GM12878 (cell line): Measurements from ENCODE around the gene ZNF423. TPM values are rescaled to one million over a fixed set of nuclear protein-coding genes. Genes with fewer than 3 reads are reported as not detected.

Experiments
- ATAC-seq: fragments of 200-7000 bp; cut with Tn5 transposase; 3 replicates; pipeline ENCODE4 v1.9.1; 2020; ENCODE audit warnings: mild to moderate bottlenecking, moderate library complexity
- BruUV-seq: library from RNA; stranded (reverse); fragments of 400-500 nt; replicated peaks from 2 replicates; lab custom pipeline; 2021; lab: Mats Ljungman, UMichigan
- CTCF ChIA-PET: fragments of 300-600 bp; sonication (Branson Sonifier 250); formaldehyde crosslinking; extraction: SDS; loops from one replicate; lab custom pipeline; 2021; ENCODE audit warnings: inconsistent platforms; lab: Yijun Ruan, JAX
- POLR2A ChIA-PET: fragments of 350-600 bp; formaldehyde crosslinking; extraction: SDS; loops from one replicate; lab custom pipeline; 2021; ENCODE audit warnings: inconsistent platforms; lab: Charles Lee
- RAD21 ChIA-PET: fragments of 300-600 bp; sonication (Branson Sonifier 250); formaldehyde crosslinking; loops from one replicate; lab custom pipeline; 2023; ENCODE audit warnings: antibody characterized with exemption; ENCODE audit not compliant: unreplicated experiment; lab: Charles Lee
- SMC1A ChIA-PET: fragments of 300-600 bp; sonication (Branson Sonifier 250); formaldehyde crosslinking; loops from one replicate; lab custom pipeline; 2023; ENCODE audit not compliant: unreplicated experiment, uncharacterized antibody; lab: Charles Lee
- DNase-seq: peaks from one replicate; pipeline ENCODE4 v3.0.0-alpha.2; 2011; ENCODE audit warnings: low read depth, low spot score
- FAIRE-seq: peaks from 3 replicates; lab custom pipeline; 2011; peaks lifted over from hg19 to GRCh38; lab: Jason Lieb, UNC
- H2AFZ ChIP-seq: 2 replicates; pipeline ENCODE4 v1.6.0; 2011; ENCODE audit warnings: low read depth, low read length, control low read depth; ENCODE audit not compliant: control insufficient read depth
- H3K27ac ChIP-seq: 2 replicates; pipeline ENCODE4 v1.5.1; 2011; ENCODE audit warnings: control low read depth; ENCODE audit not compliant: control insufficient read depth, insufficient read depth
- H3K27me3 ChIP-seq, 2 experiments: replicated peaks in 1 of 2; 2 replicates each; pipeline versions ENCODE4 v1.6.0 to v1.6.1; 2011; ENCODE audit warnings: low read length in 1 of 2; ENCODE audit not compliant: control insufficient read depth in 2 of 2, insufficient read depth in 2 of 2
- H3K36me3 ChIP-seq, 2 experiments: 2 replicates each; pipeline ENCODE4 v1.5.1; 2011; ENCODE audit warnings: low read length in 1 of 2; ENCODE audit not compliant: control insufficient read depth in 2 of 2, insufficient read depth in 2 of 2
- H3K4me1 ChIP-seq: 2 replicates; pipeline ENCODE4 v1.6.1; 2011; ENCODE audit warnings: mild to moderate bottlenecking, low read length, moderate library complexity, mixed read lengths; ENCODE audit not compliant: control insufficient read depth, insufficient read depth
- H3K4me2 ChIP-seq: 2 replicates; pipeline ENCODE4 v1.6.0; 2011; ENCODE audit warnings: control low read depth; ENCODE audit not compliant: control insufficient read depth, insufficient read depth
- H3K4me3 ChIP-seq: fragments of 200-600 bp; sonication (generic); 2 replicates; pipeline ENCODE4 v1.5.1; 2016
- H3K79me2 ChIP-seq: 2 replicates; pipeline ENCODE4 v1.6.0; 2011; ENCODE audit warnings: low read length; ENCODE audit not compliant: control insufficient read depth, insufficient read depth
- H3K9ac ChIP-seq: 2 replicates; pipeline ENCODE4 v1.8.0; 2011; ENCODE audit warnings: low read length, control low read depth, mixed read lengths; ENCODE audit not compliant: control insufficient read depth, insufficient read depth
- H3K9me3 ChIP-seq: replicated peaks from 3 replicates; pipeline ENCODE4 v1.5.1; 2011; ENCODE audit warnings: mild to moderate bottlenecking, low read length; ENCODE audit not compliant: control insufficient read depth, insufficient read depth
- H4K20me1 ChIP-seq: 2 replicates; pipeline ENCODE4 v1.6.0; 2011; ENCODE audit not compliant: control insufficient read depth, insufficient read depth
- ASH2L ChIP-seq: fragments of 300-600, 200-600 bp; sonication (generic); IDR thresholded peaks from 2 replicates; pipeline ENCODE4 v1.6.1; 2017; ENCODE audit warnings: low read depth, mild to moderate bottlenecking, borderline replicate concordance
- ATF2 ChIP-seq: IDR thresholded peaks from 2 replicates; pipeline ENCODE4 v1.6.1; 2012; ENCODE audit warnings: low read length, inconsistent platforms
- BCL11A ChIP-seq: IDR thresholded peaks from 2 replicates; pipeline ENCODE4 v1.6.1; 2011; ENCODE audit warnings: low read depth, low read length
- CBX5 ChIP-seq: sonication (generic); IDR thresholded peaks from 2 replicates; pipeline ENCODE4 v1.6.1; 2016; ENCODE audit warnings: low read depth, moderate library complexity, mild to moderate bottlenecking, inconsistent platforms
- CHD1 ChIP-seq: IDR thresholded peaks from 2 replicates; pipeline ENCODE4 v1.6.1; 2012; ENCODE audit warnings: low read depth, low read length, improper control_type of control experiment
- CREM ChIP-seq: IDR thresholded peaks from 2 replicates; pipeline ENCODE4 v1.6.1; 2014; ENCODE audit warnings: antibody characterized with exemption, low read depth
- CUX1 ChIP-seq: IDR thresholded peaks from 2 replicates; pipeline ENCODE4 v1.6.1; 2012; ENCODE audit warnings: improper control_type of control experiment, low read depth, low read length; ENCODE audit not compliant: insufficient replicate concordance
- E4F1 ChIP-seq: fragments of 450-650 bp; IDR thresholded peaks from 2 replicates; pipeline ENCODE4 v1.6.1; 2018; ENCODE audit warnings: borderline replicate concordance, mild to moderate bottlenecking; ENCODE audit not compliant: partially characterized antibody
- KDM1A ChIP-seq: fragments of 200-600 bp; sonication (generic); IDR thresholded peaks from 2 replicates; pipeline ENCODE4 v1.6.1; 2016; ENCODE audit warnings: borderline replicate concordance
- NFYA ChIP-seq: IDR thresholded peaks from 2 replicates; pipeline ENCODE4 v1.6.1; 2011; ENCODE audit warnings: low read depth, mild to moderate bottlenecking, low read length, improper control_type of control experiment, borderline replicate concordance
- NRF1 ChIP-seq: conservative IDR thresholded peaks from 2 replicates; pipeline ENCODE4 v1.6.1; 2011; ENCODE audit warnings: mild to moderate bottlenecking, low read depth, low read length, improper control_type of control experiment
- POLR2AphosphoS2 ChIP-seq: IDR thresholded peaks from 2 replicates; pipeline ENCODE4 v1.6.1; 2011; ENCODE audit warnings: low read depth, mild to moderate bottlenecking, low read length, improper control_type of control experiment, moderate library complexity
- POLR2AphosphoS5 ChIP-seq: IDR thresholded peaks from 2 replicates; pipeline ENCODE4 v1.6.1; 2011; ENCODE audit warnings: mild to moderate bottlenecking, low read length, inconsistent platforms
- RB1 ChIP-seq: fragments of 450-650 bp; formaldehyde crosslinking; IDR thresholded peaks from 2 replicates; pipeline ENCODE4 v1.6.1; 2017; ENCODE audit warnings: mild to moderate bottlenecking, borderline replicate concordance
- SMARCA5 ChIP-seq: fragments of 450-650 bp; IDR thresholded peaks from 2 replicates; pipeline ENCODE4 v1.6.1; 2017; ENCODE audit warnings: mild to moderate bottlenecking
- STAT1 ChIP-seq: fragments of 450-650 bp; conservative IDR thresholded peaks from 2 replicates; pipeline ENCODE4 v1.6.1; 2014; ENCODE audit warnings: antibody characterized with exemption, mild to moderate bottlenecking
- TARDBP ChIP-seq: IDR thresholded peaks from 2 replicates; pipeline ENCODE4 v1.6.1; 2016; ENCODE audit warnings: borderline replicate concordance
- TBL1XR1 ChIP-seq: IDR thresholded peaks from 2 replicates; pipeline ENCODE4 v1.6.1; 2012; ENCODE audit warnings: low read depth, low read length, improper control_type of control experiment
- WGBS: methylation state at CpG from one replicate; pipeline ENCODE4 v1.1.6; 2016; ENCODE audit warnings: low lambda C conversion rate; ENCODE audit not compliant: insufficient replicate concordance, insufficient coverage; ENCODE audit errors: missing lambda C conversion rate; 5-methylcytosine and 5-hydroxymethylcytosine counted together
- in situ Hi-C: fragments of 300-500 bp; cut with MboI; formaldehyde crosslinking; loops from 9 replicates; pipeline ENCODE4 v1.14.3; 2018; ENCODE audit warnings: mixed read lengths
- intact Hi-C: fragments of 100-400 bp; cut with micrococcal nuclease; formaldehyde crosslinking; loops from one replicate; pipeline ENCODE4 v1.14.2; 2022; ENCODE audit not compliant: unreplicated experiment
- polyA plus RNA-seq, 11 experiments: library from polyadenylated mRNA; depleted of rRNA in 4 of 11; unstranded in 6 of 11; stranded (reverse) in 5 of 11; fragments of >200 nt; fragmentation: Nextera tagmentation in 4 of 11; fragmentation: Illumina TruSeq in 1 of 11; extraction: Ambion mirVana in 4 of 11; extraction: Trizol in 1 of 11; gene quantifications; 1 replicate in 1 of 11; 2 replicates in 10 of 11; pipeline versions ENCODE4 v1.2.1 to v1.2.3, GENCODE V29; 2011 to 2016; ENCODE audit warnings: inconsistent platforms in 2 of 11, missing spikeins in 2 of 11, low read depth in 1 of 11
- total RNA-seq, 4 experiments: library from RNA; depleted of rRNA in 3 of 4; stranded (reverse); fragments of >200 nt in 3 of 4; fragmentation: Illumina TruSeq in 1 of 4; extraction: Trizol in 1 of 4; gene quantifications; 2 replicates each; pipeline versions ENCODE4 v1.2.1 to v1.2.3, GENCODE V29; 2013 to 2021

ZNF423 gene
- total and polyA plus RNA-seq, 10 of the 15 experiments (the other 5 are each of a cell fraction or from before 2014, with no cell fraction given) = 0.03 to 0.64 (median 0.10) TPM

GRCh38 chr16:49550666-49551065 is 305.2 kb downstream of the ZNF423 start:
- intact Hi-C loops (no loop called here), in situ Hi-C loops (loop anchor here (5.0 kb wide), 1 partner anchor 48 kb away; no protein-coding TSS in a partner anchor)
- H3K27me3 ChIP-seq = no peaks in the 10 kb centered on the region
- H3K4me2 ChIP-seq = no peak overlapping the region
- FAIRE-seq (no peak), ATAC-seq (no peak), DNase-seq (no peak)
- H2AFZ ChIP-seq = no peak overlapping the region
- no peak overlapping the region for H3K27ac ChIP-seq
- H3K9me3 ChIP-seq = no peaks in the 10 kb centered on the region; the same call in 2 of the 3 replicates
- WGBS = 44% methylated on average over 6 of the region's 6 CpGs
- H3K79me2 ChIP-seq = no peaks in the 10 kb centered on the region
- ChIA-PET SMC1A (no interaction called here), CTCF (no interaction called here), POLR2A (no interaction called here), RAD21 (no interaction called here)
- no peaks in the 10 kb centered on the region for H4K20me1 ChIP-seq
- BruUV-seq = no TSS peak
- H3K4me3 ChIP-seq = no peak overlapping the region
- no peak overlapping the region for H3K9ac ChIP-seq
- 0 out of 2 replicates have a peak, but pooled peaks cover 5% of the 10 kb centered on the region for H3K4me1 ChIP-seq
- H3K36me3 ChIP-seq = no peaks in the 10 kb centered on the region
- TF ChIP-seq TBL1XR1 (no peak), SMARCA5 (no peak), POLR2AphosphoS5 (no peak), NFYA (no peak), ASH2L (no peak), TARDBP (no peak), NRF1 (no peak), CBX5 (no peak), CHD1 (no peak), RB1 (no peak), ATF2 (no peak), BCL11A (no peak), CUX1 (no peak), STAT1 (no peak), POLR2AphosphoS2 (no peak), E4F1 (no peak), KDM1A (no peak), CREM (no peak)
